A549 (cell line): ENCODE data around the gene CTNND2.

Source experiments
- BHLHE40 ChIP-seq: IDR thresholded peaks from 2 replicates; pipeline ENCODE4 v1.6.1; 2012; ENCODE audit warnings: low read depth, low read length, inconsistent platforms
- CHD2 ChIP-seq: fragments of 150-350 bp; IDR thresholded peaks from 2 replicates; pipeline ENCODE4 v1.6.1; 2014; ENCODE audit warnings: low read length; ENCODE audit not compliant: partially characterized antibody
- EP300 ChIP-seq, 2 experiments: fragments of >200 bp; sonication (Bioruptor Twin); formaldehyde crosslinking; IDR thresholded peaks; 2 replicates in 1 of 2; 3 replicates in 1 of 2; pipeline ENCODE4 v1.6.1; 2016 to 2017
- JUN ChIP-seq, 2 experiments: fragments of >200 bp; sonication (Bioruptor Twin); formaldehyde crosslinking; IDR thresholded peaks; 2 replicates in 1 of 2; 3 replicates in 1 of 2; pipeline ENCODE4 v1.6.1; 2016 to 2017
- POLR2AphosphoS2 ChIP-seq: conservative IDR thresholded peaks from 2 replicates; pipeline ENCODE4 v1.6.1; 2012; ENCODE audit warnings: low read length, improper control_type of control experiment, inconsistent platforms
- TF ChIP-seq, protein P1 (sequence below): fragments of >200 bp; sonication (Bioruptor Twin); formaldehyde crosslinking; IDR thresholded peaks from 3 replicates; pipeline ENCODE4 v1.5.1; 2016

GRCh38 chr5:11047625-11048024, 856.6 kb downstream of the CTNND2 start:
- TF ChIP-seq JUN (IDR thresholded peaks at IDR 0.05) (no peak), CHD2 (no peak), EP300 (IDR thresholded peaks at IDR 0.05) (no peak), POLR2AphosphoS2 (no peak), BHLHE40 (no peak)
- TF ChIP-seq, protein P1, sequence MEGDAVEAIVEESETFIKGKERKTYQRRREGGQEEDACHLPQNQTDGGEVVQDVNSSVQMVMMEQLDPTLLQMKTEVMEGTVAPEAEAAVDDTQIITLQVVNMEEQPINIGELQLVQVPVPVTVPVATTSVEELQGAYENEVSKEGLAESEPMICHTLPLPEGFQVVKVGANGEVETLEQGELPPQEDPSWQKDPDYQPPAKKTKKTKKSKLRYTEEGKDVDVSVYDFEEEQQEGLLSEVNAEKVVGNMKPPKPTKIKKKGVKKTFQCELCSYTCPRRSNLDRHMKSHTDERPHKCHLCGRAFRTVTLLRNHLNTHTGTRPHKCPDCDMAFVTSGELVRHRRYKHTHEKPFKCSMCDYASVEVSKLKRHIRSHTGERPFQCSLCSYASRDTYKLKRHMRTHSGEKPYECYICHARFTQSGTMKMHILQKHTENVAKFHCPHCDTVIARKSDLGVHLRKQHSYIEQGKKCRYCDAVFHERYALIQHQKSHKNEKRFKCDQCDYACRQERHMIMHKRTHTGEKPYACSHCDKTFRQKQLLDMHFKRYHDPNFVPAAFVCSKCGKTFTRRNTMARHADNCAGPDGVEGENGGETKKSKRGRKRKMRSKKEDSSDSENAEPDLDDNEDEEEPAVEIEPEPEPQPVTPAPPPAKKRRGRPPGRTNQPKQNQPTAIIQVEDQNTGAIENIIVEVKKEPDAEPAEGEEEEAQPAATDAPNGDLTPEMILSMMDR = no peak
